Upper lobe of right lung (tissue), 1 donor: ENCODE data around the gene KLHL20. TPM values are rescaled to one million over a fixed set of nuclear protein-coding genes. Genes with fewer than 3 reads are reported as not detected.

Experiments
- ATAC-seq: fragments of 200-7000 bp; cut with Tn5 transposase; one replicate; pipeline ENCODE4 v1.9.1; 2020; ENCODE audit warnings: mild to moderate bottlenecking, moderate library complexity
- DNase-seq: peaks from one replicate; pipeline ENCODE4 v3.0.0-alpha.2; 2020
- H3K27ac ChIP-seq: fragments of 200-600 bp; one replicate; pipeline ENCODE4 v1.8.0; 2022
- H3K27me3 ChIP-seq: fragments of 200-600 bp; one replicate; pipeline ENCODE4 v1.8.0; 2022; ENCODE audit warnings: mild to moderate bottlenecking
- H3K36me3 ChIP-seq: fragments of 200-600 bp; one replicate; pipeline ENCODE4 v1.8.0; 2022
- H3K4me1 ChIP-seq: fragments of 200-600 bp; one replicate; pipeline ENCODE4 v1.8.0; 2022
- H3K4me3 ChIP-seq: fragments of 200-600 bp; one replicate; pipeline ENCODE4 v1.8.0; 2022; ENCODE audit warnings: mild to moderate bottlenecking
- H3K9me3 ChIP-seq: fragments of 200-600 bp; one replicate; pipeline ENCODE4 v1.8.0; 2022
- intact Hi-C: fragments of 100-400 bp; cut with DNase I; formaldehyde crosslinking; loops from one replicate; pipeline ENCODE4 v1.11.0; 2022
- total RNA-seq: library from RNA; stranded (reverse); fragmentation: NEBNext Ultra II Directional; extraction: Animal tissue kit (Norgen Biotek cat#: 25700); gene quantifications from one replicate; pipeline ENCODE4 v1.2.1, GENCODE V29; 2021
- TF ChIP-seq, protein P1 (sequence below): fragments of 200-600 bp; IDR thresholded peaks from one replicate; pipeline ENCODE4 v1.8.0; 2022; ENCODE audit warnings: antibody characterized with exemption
- donor health status: DM: no; HTN: yes; CAD: no; lungs with severe emphysema.

The KLHL20 gene
- total RNA-seq, 1 donor from 2014 or later = 31.9 TPM

DNA sequence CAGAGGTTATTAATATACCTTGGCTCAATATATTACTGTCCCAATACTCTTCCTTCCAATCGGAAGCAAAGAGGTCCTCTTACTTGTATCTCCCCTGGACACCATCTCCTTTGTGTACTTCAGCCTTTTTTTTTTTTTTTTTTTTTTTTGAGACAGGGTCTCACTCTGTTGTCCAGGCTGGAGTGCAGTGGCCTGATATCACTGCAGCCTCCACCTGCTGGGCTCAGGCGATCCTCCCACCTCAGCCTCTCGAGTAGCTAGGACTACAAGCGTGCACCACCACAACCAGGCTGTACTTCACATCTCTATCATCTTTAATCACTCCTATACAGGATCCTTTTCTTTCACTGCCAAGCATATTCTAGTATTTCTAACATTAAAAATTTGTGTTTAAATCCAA is 106.9 kb downstream of the KLHL20 start:
- H3K9me3 ChIP-seq = no peaks in the 10 kb centered on the region
- no peaks in the 10 kb centered on the region for H3K36me3 ChIP-seq
- no peak overlapping the region for H3K4me3 ChIP-seq
- peaks cover 3% of the 10 kb centered on the region for H3K4me1 ChIP-seq
- H3K27me3 ChIP-seq = no peaks in the 10 kb centered on the region
- DNase-seq = no peak
- TF ChIP-seq, protein P1, sequence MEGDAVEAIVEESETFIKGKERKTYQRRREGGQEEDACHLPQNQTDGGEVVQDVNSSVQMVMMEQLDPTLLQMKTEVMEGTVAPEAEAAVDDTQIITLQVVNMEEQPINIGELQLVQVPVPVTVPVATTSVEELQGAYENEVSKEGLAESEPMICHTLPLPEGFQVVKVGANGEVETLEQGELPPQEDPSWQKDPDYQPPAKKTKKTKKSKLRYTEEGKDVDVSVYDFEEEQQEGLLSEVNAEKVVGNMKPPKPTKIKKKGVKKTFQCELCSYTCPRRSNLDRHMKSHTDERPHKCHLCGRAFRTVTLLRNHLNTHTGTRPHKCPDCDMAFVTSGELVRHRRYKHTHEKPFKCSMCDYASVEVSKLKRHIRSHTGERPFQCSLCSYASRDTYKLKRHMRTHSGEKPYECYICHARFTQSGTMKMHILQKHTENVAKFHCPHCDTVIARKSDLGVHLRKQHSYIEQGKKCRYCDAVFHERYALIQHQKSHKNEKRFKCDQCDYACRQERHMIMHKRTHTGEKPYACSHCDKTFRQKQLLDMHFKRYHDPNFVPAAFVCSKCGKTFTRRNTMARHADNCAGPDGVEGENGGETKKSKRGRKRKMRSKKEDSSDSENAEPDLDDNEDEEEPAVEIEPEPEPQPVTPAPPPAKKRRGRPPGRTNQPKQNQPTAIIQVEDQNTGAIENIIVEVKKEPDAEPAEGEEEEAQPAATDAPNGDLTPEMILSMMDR = no peak
- ATAC-seq = no peak
- intact Hi-C loops = loop anchor here (5.0 kb wide), 1 partner anchor 389 kb away; no protein-coding TSS in a partner anchor
- H3K27ac ChIP-seq = no peak overlapping the region

DNA sequence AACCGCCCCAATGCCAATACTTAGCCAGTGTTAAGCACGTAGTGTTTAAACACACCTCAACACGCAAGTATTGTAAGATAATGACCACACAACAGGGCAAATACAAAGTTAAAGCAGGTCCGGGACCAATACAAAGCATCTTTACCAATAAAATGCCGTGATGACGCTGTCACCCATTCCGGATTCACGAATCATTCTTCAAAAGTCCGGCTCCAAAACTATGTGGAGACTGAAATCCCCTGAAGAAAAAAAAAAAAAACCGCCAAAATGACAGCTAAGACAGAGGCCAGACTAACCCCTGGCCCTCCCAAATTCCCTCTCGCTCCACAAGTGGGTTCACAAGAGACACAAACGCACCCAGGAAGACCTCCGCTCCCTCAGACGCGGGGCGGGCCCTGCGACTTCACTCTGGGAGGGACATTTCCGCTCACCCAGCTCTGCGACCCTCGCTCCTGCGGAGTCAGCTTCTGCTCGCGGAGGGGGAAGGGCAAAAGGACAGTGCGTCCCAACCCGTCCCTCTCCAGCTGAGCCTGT is 109.1 kb downstream of the KLHL20 start:
- H3K27me3 ChIP-seq = no peaks in the 10 kb centered on the region
- H3K36me3 ChIP-seq = no peaks in the 10 kb centered on the region
- intact Hi-C loops = loop anchor here (5.0 kb wide), 1 partner anchor 392 kb away; no protein-coding TSS in a partner anchor
- no peaks in the 10 kb centered on the region for H3K9me3 ChIP-seq
- DNase-seq = no peak
- TF ChIP-seq, protein P1 = no peak
- ATAC-seq = no peak
- H3K4me3 ChIP-seq = peak overlapping the region; percentile 88
- peaks cover 3% of the 10 kb centered on the region for H3K4me1 ChIP-seq
- H3K27ac ChIP-seq = peak overlapping the region; percentile 88

DNA sequence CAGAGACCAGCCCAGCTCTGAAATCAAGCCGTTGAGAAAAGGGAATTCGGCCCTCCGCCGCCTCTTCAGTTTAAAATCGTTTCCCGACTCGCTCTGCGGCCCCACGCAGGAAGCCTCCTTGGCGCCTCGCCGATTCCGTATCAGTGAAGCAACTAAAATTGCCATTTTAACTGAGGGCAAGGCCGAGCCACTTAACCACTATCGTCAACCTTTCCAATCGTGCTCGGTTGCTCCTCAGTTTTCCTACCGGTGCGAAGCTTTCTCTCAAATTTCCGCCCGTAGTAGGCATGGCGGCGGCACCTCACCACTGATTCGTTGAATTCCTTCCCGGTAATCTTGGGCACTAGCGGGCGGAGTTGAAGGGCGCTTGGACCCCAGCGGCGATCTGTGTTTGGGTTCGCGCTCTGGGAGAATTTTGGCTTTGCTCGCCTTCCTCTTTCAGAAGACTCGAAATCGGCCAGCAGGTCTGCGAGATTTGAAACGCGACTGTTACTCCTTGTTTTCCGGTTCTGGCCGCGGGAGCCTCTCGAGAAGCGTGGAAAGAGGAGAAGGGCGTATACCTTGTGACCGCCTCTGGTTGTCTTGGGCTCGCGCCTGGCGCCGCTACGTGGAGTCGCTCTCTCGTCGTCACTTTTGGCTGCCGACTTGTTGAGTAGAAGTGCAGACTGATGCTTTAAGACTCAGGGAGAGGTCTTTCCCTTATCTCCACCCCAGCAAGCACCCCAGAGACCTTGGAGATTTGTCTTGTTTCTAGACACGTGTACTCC is 109.7 kb downstream of the KLHL20 start, which contains the start of the genes CENPL and DARS2:
Gene CENPL, minus strand, starts transcription at position 569 of the 767 bp plus-strand sequence. CDS start 13,584 bp downstream, outside the sequence.
Gene DARS2, plus strand, starts transcription at position 359 of the 767 bp plus-strand sequence. CDS start 557 bp downstream, outside the sequence.
- intact Hi-C loops = loop anchor here (5.0 kb wide), 1 partner anchor 392 kb away; no protein-coding TSS in a partner anchor
- TF ChIP-seq, protein P1 = no peak
- peaks cover 3% of the 10 kb centered on the region for H3K4me1 ChIP-seq

DNA sequence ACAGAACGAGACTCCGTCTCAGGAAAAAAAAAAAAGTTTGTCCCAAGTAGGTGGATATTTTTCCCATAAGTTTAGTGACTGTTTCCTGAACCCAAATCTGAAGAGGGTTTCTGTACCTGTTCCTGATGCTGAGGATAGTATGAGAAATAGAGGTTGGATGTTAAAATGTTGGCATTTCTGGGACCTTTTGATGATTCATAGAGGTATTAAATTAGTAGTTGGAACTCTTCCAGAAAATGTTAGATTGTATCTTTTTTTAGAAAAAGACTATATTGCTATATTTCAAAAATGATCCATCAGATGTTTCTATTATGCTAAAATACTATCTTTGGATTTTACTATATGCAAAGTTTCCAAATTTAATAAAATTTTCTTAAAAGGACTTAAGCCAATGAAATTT is 112.8 kb downstream of the KLHL20 start:
- Histone ChIP-seq H3K9me3 (no peaks in the 10 kb centered on the region), H3K4me1 (peaks cover 3% of the 10 kb centered on the region), H3K27me3 (no peaks in the 10 kb centered on the region), H3K4me3 (no peak overlapping the region), H3K27ac (no peak overlapping the region), H3K36me3 (peaks cover 21% of the 10 kb centered on the region)
- no peak for DNase-seq
- TF ChIP-seq, protein P1 = no peak
- intact Hi-C loops = no loop called here
- ATAC-seq = no peak

More for the DNA sequence above, 109.7 kb downstream of the KLHL20 start, which contains the start of the genes CENPL and DARS2:
- peak; percentile 97 for DNase-seq
- no peaks in the 10 kb centered on the region for H3K27me3 ChIP-seq
- peak; percentile 99 for ATAC-seq
- no peaks in the 10 kb centered on the region for H3K36me3 ChIP-seq
- H3K4me3 ChIP-seq = peak within 1 kb of the TSS; percentile 88
- H3K27ac ChIP-seq = peak within 1 kb of the TSS; percentile 88
- no peaks in the 10 kb centered on the region for H3K9me3 ChIP-seq

DNA sequence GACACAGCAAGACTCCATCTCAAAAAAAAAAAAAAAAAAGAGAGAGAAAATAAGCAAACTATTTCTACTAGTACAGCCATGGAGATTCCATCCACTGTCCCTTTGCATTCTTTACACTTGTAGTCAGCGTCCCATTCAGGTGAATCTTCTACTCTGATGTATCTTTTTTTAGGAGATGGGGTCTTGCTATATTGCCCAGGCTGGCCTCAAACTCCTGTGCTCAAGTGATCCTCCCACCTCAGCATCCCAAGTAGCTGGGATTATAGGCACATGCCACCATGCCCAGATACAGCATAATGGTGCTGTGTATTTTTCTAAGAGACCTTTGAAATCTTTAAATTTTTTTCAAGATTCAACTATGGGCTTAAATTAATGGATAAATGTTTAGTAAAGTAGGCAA is 118.0 kb downstream of the KLHL20 start:
- H3K27me3 ChIP-seq = no peaks in the 10 kb centered on the region
- no peaks in the 10 kb centered on the region for H3K9me3 ChIP-seq
- no peak overlapping the region for H3K4me3 ChIP-seq
- TF ChIP-seq, protein P1 = no peak
- H3K27ac ChIP-seq = no peak overlapping the region
- intact Hi-C loops = no loop called here
- peaks cover 65% of the 10 kb centered on the region for H3K36me3 ChIP-seq
- ATAC-seq (no peak), DNase-seq (no peak)
- no peaks in the 10 kb centered on the region for H3K4me1 ChIP-seq

Other genes starting within 250 kb of the KLHL20 start
- gene PRDX6, start 237.6 kb upstream of the KLHL20 start, total RNA-seq = 201 TPM
- 0.26 TPM for gene SLC9C2, start 111.9 kb upstream of the KLHL20 start, total RNA-seq
- gene TEX50, start 79.6 kb upstream of the KLHL20 start, total RNA-seq = not detected
- 0.87 TPM for gene ANKRD45, start 45.1 kb upstream of the KLHL20 start, total RNA-seq
- gene DARS2, start 109.7 kb downstream of the KLHL20 start, total RNA-seq = 14.6 TPM
- 4.3 TPM for gene CENPL, start 109.9 kb downstream of the KLHL20 start, total RNA-seq
- gene GAS5, start 153.0 kb downstream of the KLHL20 start, total RNA-seq = 310 TPM
- 14.7 TPM for gene ZBTB37, start 153.4 kb downstream of the KLHL20 start, total RNA-seq
- not detected for gene SERPINC1, start 202.3 kb downstream of the KLHL20 start, total RNA-seq